Measurements from ENCODE around the gene PPP1R3D. TPM values are rescaled to one million over a fixed set of nuclear protein-coding genes. Genes with fewer than 3 reads are reported as not detected.

PPP1R3D gene
- total and polyA plus RNA-seq, 2 of the 13 experiments (the other 11 are each of a cell fraction or from before 2014, with no cell fraction given): 1.2 to 3.7 TPM

GRCh38 chr20:59955131-59955796 is 15.2 kb upstream of the PPP1R3D start:
- H3K4me3 ChIP-seq (replicated peaks in 1 of 3; ENCODE audit: insufficient read depth in 1 of 3, low read depth in 2 of 3, low read length in 3 of 3): no peak overlapping the region
- WGBS (ENCODE audit: low lambda C conversion rate): 52% methylated on average over 8 of the region's 8 CpGs
- no peak overlapping the region for H2AFZ ChIP-seq (ENCODE audit: low read length)
- H3K9me3 ChIP-seq (ENCODE audit: low read length): no peaks in the 10 kb centered on the region
- DNase-seq (ENCODE audit: low spot score) (peak; percentile 53), FAIRE-seq (peak; percentile 84), ATAC-seq (peak; percentile 98)
- no peaks in the 10 kb centered on the region for H3K4me1 ChIP-seq (ENCODE audit: insufficient read depth, low read length)
- intact Hi-C loops (cut with micrococcal nuclease; ENCODE audit: unreplicated experiment): loop anchor here (1.0 kb wide), 1 partner anchor 105 kb away; no protein-coding TSS in a partner anchor
- no peak overlapping the region for H3K27ac ChIP-seq (ENCODE audit: extremely low read length, insufficient read depth, low read length)
- H3K79me2 ChIP-seq (ENCODE audit: insufficient read depth, low read length): no peaks in the 10 kb centered on the region
- no peaks in the 10 kb centered on the region for H4K20me1 ChIP-seq (ENCODE audit: insufficient read depth, low read length)
- ChIA-PET POLR2A (interaction anchor here (1.9 kb wide), 1 partner anchor 15 kb away, joined by 14 read pairs; the partner anchor contains the start of genes FAM217B and PPP1R3D), CTCF (ENCODE audit: low intra/inter-chr PET ratio, low total read pairs) (interaction anchor here (1.4 kb wide), 1 partner anchor 21 kb away, joined by 8 read pairs; the partner anchor contains the start of gene SYCP2)
- no peak overlapping the region for H3K9ac ChIP-seq (ENCODE audit: insufficient read depth, low read depth, low read length)
- H3K36me3 ChIP-seq (replicated peaks in 1 of 2; ENCODE audit: control insufficient read depth in 1 of 2, insufficient read depth in 2 of 2, low read length in 2 of 2): no peaks in the 10 kb centered on the region
- no peak overlapping the region for H3K4me2 ChIP-seq (ENCODE audit: low read depth, low read length)
- no TSS peak for BruUV-seq (replicated peaks)
- in situ Hi-C loops (cut with HindIII; ENCODE audit: extremely low pct_ligation_motif_present, low pct_unique_long_range_greater_than_20kb): no loop called here
- H3K27me3 ChIP-seq (ENCODE audit: control insufficient read depth in 1 of 2, insufficient read depth in 2 of 2, low read length in 2 of 2): no peaks in the 10 kb centered on the region
- peak; percentile 61; the same call in 1 of the 2 replicates for TF ChIP-seq ARID3A (IDR thresholded peaks at IDR 0.05; ENCODE audit: low read depth, low read length)
- TF ChIP-seq TSC22D2 (CRISPR knock-in tag; IDR thresholded peaks at IDR 0.05; ENCODE audit: borderline replicate concordance): no peak
- TF ChIP-seq USF2 (IDR thresholded peaks at IDR 0.05; ENCODE audit: low read depth, low read length): peak; percentile 5
- no peak for TF ChIP-seq USF2 (CRISPR knock-in tag; IDR thresholded peaks at IDR 0.05; ENCODE audit: borderline replicate concordance)
- no peak for TF ChIP-seq ZBTB40 (IDR thresholded peaks at IDR 0.05)
- TF ChIP-seq ZBTB40 (CRISPR knock-in tag; IDR thresholded peaks at IDR 0.05): no peak
- 0 out of 2 replicates have a peak, but pooled peaks have one; percentile 22 for TF ChIP-seq POGK (CRISPR knock-in tag; conservative IDR thresholded peaks at IDR 0.05)
- no peak for TF ChIP-seq SOX5 (CRISPR knock-in tag; IDR thresholded peaks at IDR 0.05; ENCODE audit: borderline replicate concordance)

All from HepG2 (cell line).